GM18873 (cell line): ENCODE data around the gene SUCNR1.
"Not testable (repeated sequence)": the region's sequence is repeated elsewhere in the genome, so short reads cannot be mapped to it uniquely, and the experiment has no call there.

Experiments
- ATAC-seq: cut with Tn5 transposase; IDR thresholded peaks from one replicate; pipeline ENCODE4 v1.9.1; 2021; ENCODE audit warnings: mild to moderate bottlenecking, moderate library complexity, moderate number of reproducible peaks; ENCODE audit not compliant: unreplicated experiment, low FRiP score

SUCNR1 gene, protein sequence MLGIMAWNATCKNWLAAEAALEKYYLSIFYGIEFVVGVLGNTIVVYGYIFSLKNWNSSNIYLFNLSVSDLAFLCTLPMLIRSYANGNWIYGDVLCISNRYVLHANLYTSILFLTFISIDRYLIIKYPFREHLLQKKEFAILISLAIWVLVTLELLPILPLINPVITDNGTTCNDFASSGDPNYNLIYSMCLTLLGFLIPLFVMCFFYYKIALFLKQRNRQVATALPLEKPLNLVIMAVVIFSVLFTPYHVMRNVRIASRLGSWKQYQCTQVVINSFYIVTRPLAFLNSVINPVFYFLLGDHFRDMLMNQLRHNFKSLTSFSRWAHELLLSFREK

DNA sequence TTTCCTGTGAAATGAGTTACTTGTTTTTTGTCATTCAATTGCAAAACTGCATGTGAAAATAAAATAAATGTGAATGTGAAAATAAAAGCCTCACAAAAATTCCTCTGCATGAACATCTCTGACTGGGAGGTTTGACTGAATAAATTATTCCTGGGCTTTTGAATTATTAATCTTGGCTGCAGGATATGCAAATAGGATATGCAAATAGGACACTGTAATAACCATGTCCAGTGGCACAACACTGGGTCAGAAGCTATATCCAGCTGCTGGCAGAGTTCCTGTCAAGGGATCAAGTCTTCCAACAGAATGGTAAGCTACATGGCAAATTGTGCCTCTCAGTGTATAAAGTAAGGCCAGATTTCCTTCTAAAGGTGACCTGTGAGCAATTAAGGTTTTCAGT, at the start of gene SUCNR1:
SUCNR1 (plus strand) TSS at position 246 of the 400 bp plus-strand sequence. CDS start 6,250 bp downstream, outside the sequence.
- no peak for ATAC-seq

DNA sequence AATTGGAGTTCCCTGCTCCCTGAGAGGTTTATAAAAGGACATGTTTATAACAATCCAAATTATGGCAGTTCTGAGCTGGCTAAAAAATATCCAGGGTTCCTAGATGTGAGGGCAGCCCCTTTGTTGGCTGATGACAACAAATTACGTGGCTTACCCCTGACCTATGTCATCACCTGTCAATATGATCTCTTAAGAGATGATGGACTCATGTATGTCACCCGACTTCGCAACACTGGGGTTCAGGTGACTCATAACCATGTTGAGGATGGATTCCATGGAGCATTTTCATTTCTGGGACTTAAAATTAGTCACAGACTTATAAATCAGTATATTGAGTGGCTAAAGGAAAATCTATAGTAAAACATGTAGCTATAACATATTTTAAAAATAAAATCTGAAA, 45.6 kb upstream of the SUCNR1 start:
- no peak for ATAC-seq

DNA sequence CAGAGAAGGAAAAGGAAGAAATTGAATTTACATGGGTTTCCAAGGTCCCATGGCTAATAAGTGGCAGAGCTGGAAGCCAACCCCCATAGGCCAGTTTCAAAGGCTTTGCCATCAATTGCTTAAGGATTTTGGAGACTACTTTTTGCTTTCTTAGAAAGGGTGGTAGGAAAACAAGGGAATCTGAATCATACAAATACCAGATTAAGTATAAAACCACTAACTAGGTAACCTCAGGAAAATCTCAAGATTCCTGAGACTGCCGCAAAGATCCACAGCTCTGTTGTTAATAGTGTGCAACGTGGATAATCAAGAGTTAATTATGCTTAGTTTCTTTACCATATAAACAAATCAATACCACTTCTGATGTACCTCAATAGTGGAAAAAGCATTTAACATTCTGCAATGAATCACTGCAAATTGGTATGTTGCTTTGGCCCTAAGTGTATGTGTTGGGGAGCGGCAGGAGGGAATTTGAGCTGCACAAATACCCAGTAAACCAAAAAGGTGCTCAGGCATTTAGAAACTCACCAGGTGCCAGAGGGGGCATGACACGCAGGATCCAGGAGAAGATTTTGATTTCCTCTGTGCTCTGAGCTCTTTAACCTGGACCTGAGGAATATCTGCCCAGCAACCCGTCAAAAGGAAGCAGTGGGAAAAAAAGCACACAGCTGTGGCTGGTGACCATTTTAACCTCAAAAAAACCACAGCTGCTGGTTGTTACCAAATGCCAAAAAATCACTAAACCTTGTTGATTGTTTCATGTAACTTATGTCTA, 37.5 kb upstream of the SUCNR1 start:
- ATAC-seq: no peak

DNA sequence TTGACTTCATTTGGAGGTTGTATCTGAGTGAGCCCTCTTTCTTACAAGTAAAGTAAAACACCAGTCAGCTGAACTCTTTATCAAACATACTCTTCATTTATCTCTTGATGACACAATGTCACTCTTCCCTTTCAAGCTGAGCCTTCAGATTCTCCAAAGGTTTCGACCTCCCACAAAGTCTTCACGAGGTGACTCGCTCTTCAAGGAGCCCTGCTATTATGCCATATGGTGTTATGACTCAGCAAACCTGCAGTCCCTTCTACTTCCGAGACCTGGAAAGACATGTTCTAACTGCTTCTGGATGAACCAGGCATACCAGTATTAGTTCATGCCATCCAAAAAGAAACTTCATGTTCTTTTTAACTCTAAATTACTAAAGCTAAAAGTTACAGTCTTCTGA, 36.4 kb upstream of the SUCNR1 start:
- ATAC-seq: no peak

DNA sequence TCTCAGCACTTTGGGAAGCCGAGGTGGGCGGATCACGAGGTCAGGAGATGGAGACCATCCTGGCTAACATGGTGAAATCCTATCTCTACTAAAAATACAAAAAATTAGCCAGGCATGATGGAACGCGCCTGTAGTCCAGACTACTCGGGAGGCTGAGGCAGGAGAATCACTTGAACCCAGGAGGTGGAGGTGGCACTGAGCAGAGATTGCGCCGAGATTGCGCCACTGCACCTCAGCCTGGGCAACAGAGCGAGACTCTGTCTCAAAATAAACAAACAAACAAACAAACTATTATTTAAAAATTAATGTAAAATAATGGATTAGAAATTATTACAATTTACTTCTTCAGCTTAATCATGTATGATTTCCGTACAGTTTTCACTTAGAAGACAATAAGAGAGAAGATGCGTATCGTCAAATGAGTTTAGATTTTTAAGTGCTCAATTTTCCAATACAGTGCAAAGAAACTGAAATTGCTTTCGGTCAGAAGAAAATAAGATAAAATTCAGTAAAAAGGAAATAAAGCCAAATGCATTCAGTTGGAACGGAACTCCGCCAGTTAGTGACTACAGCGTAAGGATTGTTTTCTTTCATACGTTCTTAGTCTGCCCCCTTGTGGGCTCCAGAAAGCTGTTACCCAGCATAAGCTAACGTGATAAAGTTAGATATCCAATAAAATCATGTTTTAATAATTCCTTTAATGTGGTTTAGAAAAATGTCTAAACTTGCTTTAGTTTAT, 34.7 kb upstream of the SUCNR1 start:
- ATAC-seq: peak; percentile 65

DNA sequence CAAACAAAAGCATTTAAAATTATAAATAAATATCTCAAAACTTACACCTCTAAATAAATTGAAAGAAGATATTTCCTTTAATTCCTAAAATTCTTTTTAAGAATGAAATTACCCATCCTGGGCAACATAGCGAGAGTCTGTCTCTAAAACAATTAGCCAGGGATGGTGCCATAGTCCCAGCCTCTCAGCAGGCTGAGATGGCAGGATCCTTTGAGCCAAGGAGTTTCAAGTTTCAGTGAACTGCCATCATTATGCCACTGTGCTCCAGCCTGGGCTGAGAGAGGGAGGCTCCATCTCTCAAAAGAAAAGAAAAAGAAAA, 34.2 kb upstream of the SUCNR1 start:
- no peak for ATAC-seq

DNA sequence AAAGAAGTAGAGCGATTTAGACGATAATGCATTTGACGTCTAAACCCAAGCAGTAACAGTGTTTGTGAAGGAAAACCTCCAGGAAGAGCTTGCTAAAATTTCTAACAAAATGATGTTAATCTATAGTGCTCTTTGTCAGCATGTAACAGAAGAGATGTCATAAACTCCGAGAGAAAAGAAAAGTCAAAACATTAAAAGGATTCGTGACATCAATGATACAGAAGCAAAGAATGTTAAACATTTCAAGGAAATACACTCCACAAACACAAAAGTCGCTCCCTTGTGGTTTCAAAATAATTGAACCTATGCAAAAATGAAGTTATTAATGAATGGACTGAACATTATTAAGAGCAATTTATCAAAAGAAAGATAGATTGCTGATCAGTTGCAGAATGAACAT, 31.6 kb upstream of the SUCNR1 start:
- ATAC-seq: no peak

DNA sequence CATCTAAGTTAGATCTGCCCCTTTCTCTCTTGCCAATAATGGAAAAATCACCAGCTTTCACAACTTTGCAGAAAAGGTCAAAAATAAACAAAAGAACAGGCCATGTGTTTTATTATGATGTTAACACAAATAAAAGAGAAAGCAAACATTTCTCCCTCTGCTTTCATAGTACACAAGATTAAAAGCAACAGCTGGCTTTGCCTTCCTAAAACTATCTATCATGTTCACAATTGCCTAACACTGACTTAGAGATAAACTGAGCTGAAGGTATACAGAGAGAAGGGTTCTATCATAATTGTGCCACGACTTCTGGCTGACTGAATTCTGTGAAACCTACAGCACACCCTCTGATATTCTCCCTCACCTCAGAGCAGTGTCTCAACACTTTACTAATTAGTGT, 30.2 kb upstream of the SUCNR1 start:
- no peak for ATAC-seq

DNA sequence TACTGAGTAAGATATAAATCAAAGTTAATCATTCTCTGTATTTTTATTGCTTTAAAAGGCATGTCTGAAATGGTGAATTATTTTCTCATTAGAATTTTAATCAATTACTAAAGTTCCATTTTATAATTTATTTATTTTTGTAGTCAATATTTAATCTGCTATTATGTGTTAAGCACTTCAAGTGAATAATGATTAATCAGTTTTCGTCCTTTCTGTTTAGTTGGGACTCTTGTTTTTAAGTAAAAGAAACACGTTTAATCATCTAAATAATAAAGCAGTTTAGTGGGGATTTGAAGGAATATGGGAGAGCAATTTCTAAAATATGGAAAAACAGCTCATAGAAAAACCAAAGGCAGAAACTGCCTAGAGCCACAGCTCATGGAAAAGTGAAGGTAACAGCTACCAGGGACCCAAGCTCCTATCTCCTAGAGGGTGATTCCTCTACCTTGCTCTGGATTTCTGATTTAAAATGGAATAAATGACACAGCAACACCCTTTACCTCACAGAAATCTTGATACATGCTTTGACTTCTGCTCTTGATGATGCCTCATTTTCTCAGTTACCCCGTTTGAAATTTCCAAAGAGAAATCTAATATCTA, 28.0 kb upstream of the SUCNR1 start:
- no peak for ATAC-seq

DNA sequence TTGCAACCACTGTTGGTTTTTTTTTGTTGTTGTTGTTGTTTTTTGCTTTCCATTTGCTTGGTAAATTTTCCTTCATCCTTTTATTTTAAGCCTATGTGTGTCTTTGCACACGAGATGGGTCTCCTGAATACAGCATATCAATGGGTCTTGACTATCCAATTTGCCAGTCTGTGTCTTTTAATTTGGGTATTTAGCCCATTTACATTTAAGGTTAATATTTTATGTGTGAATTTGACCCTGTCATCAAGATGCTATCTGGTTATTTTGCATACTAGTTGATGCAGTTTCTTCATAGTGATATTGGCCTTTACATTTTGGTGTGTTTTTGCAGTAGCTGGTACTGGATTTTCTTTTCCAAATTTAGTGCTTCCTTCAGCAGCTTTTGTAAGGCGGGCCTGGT, 23.4 kb upstream of the SUCNR1 start:
- not testable (repeated sequence) for ATAC-seq

DNA sequence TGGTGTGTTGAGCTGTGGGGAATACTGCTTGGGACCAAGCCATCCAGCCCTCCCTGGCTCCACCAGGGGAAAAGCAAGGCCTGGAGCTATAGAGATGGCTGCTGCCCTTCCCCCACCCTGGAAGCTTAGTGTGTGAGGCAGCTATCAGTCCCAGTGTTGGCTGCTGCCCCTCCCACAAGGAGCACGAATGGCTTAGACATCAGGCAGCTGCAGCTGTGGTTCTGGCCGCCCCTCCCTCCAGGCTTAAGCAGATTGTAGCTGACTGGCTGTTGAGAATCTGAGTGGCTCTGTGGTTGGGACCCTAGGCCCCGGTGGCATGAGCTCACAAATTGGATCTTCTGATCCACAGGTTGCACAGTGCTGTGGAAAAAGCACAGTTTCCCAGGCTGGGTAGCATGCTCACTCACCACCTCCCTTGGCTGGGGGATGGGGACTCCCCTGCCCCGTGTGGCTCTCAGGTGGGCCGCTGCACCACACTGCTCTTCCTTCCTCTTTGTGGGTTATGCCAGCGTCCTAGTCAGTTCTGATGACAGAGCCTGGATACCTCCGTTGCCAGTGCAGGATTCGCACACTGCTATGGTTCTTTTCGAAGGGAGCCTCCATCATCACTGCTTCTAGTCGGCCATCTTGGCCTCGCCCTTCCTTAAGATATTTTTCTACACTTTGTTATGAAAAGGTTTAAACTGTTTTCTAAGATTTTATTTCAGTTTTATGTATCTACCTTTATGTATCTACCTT, 21.2 kb upstream of the SUCNR1 start:
- no peak for ATAC-seq

DNA sequence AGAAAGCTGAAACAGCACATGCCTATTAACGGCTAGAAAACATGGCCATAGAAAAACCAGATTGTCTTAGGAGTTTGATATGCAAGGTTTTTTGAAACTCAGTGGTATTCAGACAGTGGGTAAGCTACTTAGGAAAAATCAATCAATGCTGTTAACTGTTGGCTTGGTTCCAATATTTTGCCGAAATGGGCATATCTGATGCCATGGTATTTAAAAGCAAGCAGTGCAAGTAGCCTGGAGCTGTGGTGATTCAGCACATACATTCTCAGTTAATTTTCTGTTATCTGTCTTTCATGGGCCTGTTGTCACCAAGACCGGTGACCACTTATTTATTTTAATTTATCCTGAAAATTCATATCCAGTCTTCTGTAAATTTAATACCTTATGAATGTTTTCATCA, 17.3 kb upstream of the SUCNR1 start:
- ATAC-seq: no peak

DNA sequence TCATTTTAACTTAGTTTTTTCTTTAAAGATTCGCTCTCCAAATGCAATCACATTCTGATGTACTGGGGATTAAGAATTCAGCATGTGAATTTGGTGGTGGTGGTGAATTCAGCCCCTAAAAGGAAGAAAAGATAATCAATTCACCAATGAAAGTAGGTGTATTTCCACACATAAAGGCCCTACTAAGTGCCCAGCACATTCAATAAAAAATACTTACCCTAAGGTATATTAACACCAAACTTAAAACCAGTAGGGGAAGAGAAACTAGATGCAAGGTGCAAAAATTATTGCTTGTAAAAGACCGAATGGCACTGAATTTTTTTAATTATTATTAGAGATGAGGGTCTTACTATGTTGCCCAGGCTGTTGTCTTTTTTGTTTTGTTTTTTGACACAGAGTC, 16.8 kb upstream of the SUCNR1 start:
- no peak for ATAC-seq

DNA sequence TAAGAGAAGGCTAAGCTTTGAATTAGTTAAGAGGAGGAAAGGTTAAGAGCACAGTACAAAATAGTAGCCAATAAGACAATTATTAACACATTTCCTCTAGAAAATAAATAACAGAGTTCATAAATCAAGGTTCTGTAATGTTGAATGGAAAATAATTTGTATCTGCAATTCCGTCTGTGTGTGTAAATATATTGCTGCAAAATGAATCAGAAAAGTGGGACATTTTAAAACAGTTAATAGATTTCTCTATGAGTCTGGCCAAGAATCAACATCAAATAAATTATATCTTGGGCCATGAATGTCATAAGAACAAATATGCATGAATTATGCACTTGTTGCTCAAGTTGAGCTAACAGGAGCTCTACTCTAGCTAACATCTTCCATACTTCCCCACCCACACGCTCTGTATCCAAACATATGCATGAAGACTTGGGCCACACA, 14.2 kb upstream of the SUCNR1 start:
- ATAC-seq: no peak

DNA sequence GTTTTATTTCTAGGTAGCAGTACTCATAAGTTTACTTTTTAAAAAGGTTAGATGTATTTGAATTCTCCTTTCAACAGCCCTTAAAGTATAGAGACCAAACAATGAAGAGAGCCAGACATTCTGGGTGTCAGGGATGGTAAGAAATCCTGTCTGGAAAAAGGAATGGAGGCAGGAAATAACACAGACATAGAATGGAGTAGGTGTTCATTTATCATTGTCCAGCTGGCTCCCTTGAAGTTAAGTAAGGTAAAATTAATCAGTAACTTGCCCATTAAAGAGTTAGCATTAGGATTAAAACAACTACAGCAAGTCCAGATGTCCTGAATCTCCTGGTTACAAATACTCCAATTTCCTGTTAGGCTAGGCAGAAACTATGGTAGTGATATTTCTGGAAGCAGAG, 13.5 kb upstream of the SUCNR1 start:
- ATAC-seq: no peak

DNA sequence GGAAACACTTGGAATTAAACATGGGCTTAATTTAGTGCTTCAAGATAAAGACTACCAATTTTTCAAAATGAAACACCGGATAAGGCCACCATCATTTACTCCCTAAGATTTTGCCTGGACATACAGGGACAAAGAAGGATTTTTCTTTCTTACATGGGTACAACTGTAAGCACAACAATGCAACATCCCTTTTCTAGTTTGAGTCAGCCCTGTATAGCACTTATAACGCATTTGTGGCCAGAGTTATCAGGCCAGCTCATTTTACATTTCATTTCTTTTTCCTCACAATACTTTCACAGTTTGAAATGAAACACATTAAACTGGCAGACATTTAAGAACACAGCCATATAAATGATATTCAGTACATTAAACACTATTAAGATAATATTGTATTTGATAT, 9.8 kb upstream of the SUCNR1 start:
- no peak for ATAC-seq

DNA sequence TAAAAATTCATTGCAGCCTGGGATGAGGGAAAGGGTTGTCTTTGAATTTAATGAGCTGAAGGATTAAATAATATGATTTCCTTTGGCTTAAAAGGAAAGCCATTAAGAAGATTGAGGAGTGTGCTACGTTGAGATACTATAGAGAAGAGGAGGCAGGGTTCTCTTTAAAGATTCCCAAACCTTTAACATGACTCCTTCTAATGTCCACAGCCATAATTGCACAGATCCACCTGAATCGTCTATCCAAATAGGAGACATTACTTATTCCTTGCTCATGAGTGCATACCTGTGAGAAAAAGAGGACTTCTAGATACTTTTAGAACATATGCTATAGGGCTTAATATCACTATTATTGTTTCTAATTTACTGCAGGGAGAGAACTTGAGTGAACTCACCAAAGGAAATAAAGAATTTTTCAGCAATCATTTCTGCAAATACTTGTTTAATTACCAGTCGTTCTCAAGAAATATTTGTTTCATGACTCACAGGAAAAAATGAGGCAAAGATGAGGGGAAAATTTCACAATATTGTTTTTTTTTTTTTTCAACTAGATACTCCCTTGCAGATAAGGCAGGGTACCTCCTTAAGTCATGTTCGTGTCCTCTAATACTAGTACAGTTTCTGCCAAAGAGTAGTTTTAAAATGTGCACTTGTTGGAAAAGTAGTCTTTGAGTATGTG, 8.9 kb upstream of the SUCNR1 start:
- no peak for ATAC-seq

DNA sequence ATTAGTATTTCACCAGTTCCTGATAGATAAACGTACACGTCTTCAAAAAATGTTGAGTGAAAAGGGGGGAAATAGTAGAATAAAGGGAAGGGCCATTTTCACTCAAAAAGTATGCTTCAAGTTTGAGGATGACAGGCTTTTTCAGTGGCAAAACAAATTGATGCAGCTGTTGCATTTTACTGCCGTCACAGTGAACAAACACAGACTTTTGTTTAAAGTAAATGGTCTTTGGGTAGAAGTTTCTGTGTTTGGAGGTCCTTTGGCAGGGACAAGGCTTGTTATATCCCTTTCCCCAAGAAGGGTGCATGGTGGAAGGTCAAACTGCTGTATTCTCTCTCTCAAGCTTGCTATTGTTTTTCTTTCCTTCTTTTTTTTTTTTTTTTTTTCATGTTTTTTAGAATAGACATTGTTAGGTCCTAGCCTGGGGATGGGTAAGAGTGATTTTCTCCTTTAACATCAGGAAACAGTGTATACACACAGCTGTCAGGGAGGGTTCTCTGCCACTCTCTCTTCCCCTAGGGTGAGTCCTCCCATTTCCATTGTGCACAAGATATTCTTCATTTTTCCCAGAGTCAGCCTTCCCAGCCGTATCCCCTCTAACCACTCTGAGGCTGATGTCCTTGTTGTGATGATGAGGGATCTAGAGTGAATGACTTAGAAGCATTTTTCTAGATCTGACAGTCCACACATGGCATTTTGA, 6.6 kb upstream of the SUCNR1 start:
- ATAC-seq: no peak

DNA sequence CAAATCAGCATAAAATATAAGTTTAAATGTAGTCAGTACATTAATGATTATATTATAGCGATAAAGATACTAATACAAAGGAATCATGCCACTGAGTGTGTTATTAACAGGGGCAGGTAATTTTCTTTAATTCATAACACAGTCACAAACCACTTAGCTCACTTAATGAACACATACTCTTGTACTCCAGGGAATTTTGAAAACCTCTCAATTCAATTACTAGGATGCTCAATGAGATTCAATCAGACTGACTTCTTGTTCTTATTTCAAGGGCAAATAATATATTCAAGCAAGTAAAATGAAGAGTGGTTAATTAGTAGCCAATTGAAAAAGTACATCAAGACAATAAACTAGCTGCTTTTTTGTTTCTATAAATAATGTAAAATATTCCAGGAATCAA, 5.8 kb upstream of the SUCNR1 start:
- no peak for ATAC-seq
